ENCODE results near the gene PFN4. TPM values are rescaled to one million over a fixed set of nuclear protein-coding genes. Genes with fewer than 3 reads are reported as not detected.
"Not testable (repeated sequence)": the region's sequence is repeated elsewhere in the genome, so short reads cannot be mapped to it uniquely, and the experiment has no call there.

PFN4 gene
- total and polyA plus RNA-seq, 2 donors = 0.58 to 1.4 TPM

GRCh38 chr2:24132543-24132942 lies 9.4 kb upstream of the PFN4 start:
- Histone ChIP-seq H3K4me3 (ENCODE audit: low read depth, low read length) (no peak overlapping the region), H3K36me3 (ENCODE audit: insufficient read depth) (no peaks in the 10 kb centered on the region), H3K27ac (ENCODE audit: low read depth) (no peak overlapping the region), H3K4me1 (ENCODE audit: insufficient read depth) (no peaks in the 10 kb centered on the region)
- WGBS = 98% methylated on average over 3 of the region's 3 CpGs
- no peak for DNase-seq (ENCODE audit: extremely low spot score)

GRCh38 chr2:24125956-24126355 lies 2.8 kb upstream of the PFN4 start:
- 51% methylated on average over 1 of the region's 1 CpG for WGBS
- no peaks in the 10 kb centered on the region for H3K4me1 ChIP-seq (ENCODE audit: insufficient read depth)
- no peak for DNase-seq (ENCODE audit: extremely low spot score)
- no peak overlapping the region for H3K4me3 ChIP-seq (ENCODE audit: low read depth, low read length)
- no peaks in the 10 kb centered on the region for H3K36me3 ChIP-seq (ENCODE audit: insufficient read depth)
- no peak overlapping the region for H3K27ac ChIP-seq (ENCODE audit: low read depth)

GRCh38 chr2:24123922-24124580 lies 917 bp upstream of the PFN4 start:
- DNase-seq (ENCODE audit: extremely low spot score) = no peak
- WGBS = 7% methylated on average over 9 of the region's 9 CpGs
- H3K27ac ChIP-seq (ENCODE audit: low read depth) = peak overlapping the region; percentile 93
- peak overlapping the region; percentile 66 for H3K4me3 ChIP-seq (ENCODE audit: low read depth, low read length)
- no peaks in the 10 kb centered on the region for H3K36me3 ChIP-seq (ENCODE audit: insufficient read depth)
- no peaks in the 10 kb centered on the region for H3K4me1 ChIP-seq (ENCODE audit: insufficient read depth)

GRCh38 chr2:24122366-24123194 lies 554 bp downstream of the PFN4 start:
- Histone ChIP-seq H3K27ac (ENCODE audit: low read depth) (peak overlapping the region; percentile 93), H3K4me1 (ENCODE audit: insufficient read depth) (no peaks in the 10 kb centered on the region), H3K36me3 (ENCODE audit: insufficient read depth) (no peaks in the 10 kb centered on the region), H3K4me3 (ENCODE audit: low read depth, low read length) (peak overlapping the region; percentile 66)
- 8% methylated on average over 15 of the region's 15 CpGs for WGBS
- no peak for DNase-seq (ENCODE audit: extremely low spot score)

GRCh38 chr2:24121469-24121868 lies 1.7 kb downstream of the PFN4 start:
- no peaks in the 10 kb centered on the region for H3K4me1 ChIP-seq (ENCODE audit: insufficient read depth)
- WGBS = 61% methylated on average over 4 of the region's 4 CpGs
- H3K27ac ChIP-seq (ENCODE audit: low read depth) = no peak overlapping the region
- H3K4me3 ChIP-seq (ENCODE audit: low read depth, low read length) = no peak overlapping the region
- DNase-seq (ENCODE audit: extremely low spot score) = no peak
- H3K36me3 ChIP-seq (ENCODE audit: insufficient read depth) = no peaks in the 10 kb centered on the region

GRCh38 chr2:24121066-24121465 lies 2.1 kb downstream of the PFN4 start:
- Histone ChIP-seq H3K4me3 (ENCODE audit: low read depth, low read length) (no peak overlapping the region), H3K27ac (ENCODE audit: low read depth) (no peak overlapping the region), H3K36me3 (ENCODE audit: insufficient read depth) (no peaks in the 10 kb centered on the region), H3K4me1 (ENCODE audit: insufficient read depth) (no peaks in the 10 kb centered on the region)
- DNase-seq (ENCODE audit: extremely low spot score) = no peak
- 68% methylated on average over 5 of the region's 5 CpGs for WGBS

GRCh38 chr2:24117902-24118301 lies 5.2 kb downstream of the PFN4 start:
- H3K4me3 ChIP-seq (ENCODE audit: low read depth, low read length) = no peak overlapping the region
- H3K27ac ChIP-seq (ENCODE audit: low read depth) = no peak overlapping the region
- H3K36me3 ChIP-seq (ENCODE audit: insufficient read depth) = peaks cover 1% of the 10 kb centered on the region
- 77% methylated on average over 1 of the region's 1 CpG for WGBS
- no peaks in the 10 kb centered on the region for H3K4me1 ChIP-seq (ENCODE audit: insufficient read depth)
- DNase-seq (ENCODE audit: extremely low spot score) = no peak

GRCh38 chr2:24115057-24115456 lies 8.1 kb downstream of the PFN4 start:
- H3K4me1 ChIP-seq (ENCODE audit: insufficient read depth) = no peaks in the 10 kb centered on the region
- no peak overlapping the region for H3K27ac ChIP-seq (ENCODE audit: low read depth)
- WGBS = 48% methylated on average over 2 of the region's 2 CpGs
- no peak overlapping the region for H3K4me3 ChIP-seq (ENCODE audit: low read depth, low read length)
- no peak for DNase-seq (ENCODE audit: extremely low spot score)
- peaks cover 1% of the 10 kb centered on the region for H3K36me3 ChIP-seq (ENCODE audit: insufficient read depth)

- H3K4me1 ChIP-seq (ENCODE audit: insufficient read depth) = no peaks in the 10 kb centered on the region
- DNase-seq (ENCODE audit: extremely low spot score) = no peak
- no peak overlapping the region for H3K27ac ChIP-seq (ENCODE audit: low read depth)
- 62% methylated on average over 2 of the region's 2 CpGs for WGBS
- H3K4me3 ChIP-seq (ENCODE audit: low read depth, low read length) = no peak overlapping the region
- H3K36me3 ChIP-seq (ENCODE audit: insufficient read depth) = peaks cover 1% of the 10 kb centered on the region
Measured at GRCh38 chr2:24111407-24111901, 11.7 kb downstream of the PFN4 start.

GRCh38 chr2:24110660-24111303 lies 12.4 kb downstream of the PFN4 start:
- no peak for DNase-seq (ENCODE audit: extremely low spot score)
- WGBS = 87% methylated on average over 7 of the region's 7 CpGs
- no peak overlapping the region for H3K27ac ChIP-seq (ENCODE audit: low read depth)
- H3K4me3 ChIP-seq (ENCODE audit: low read depth, low read length) = no peak overlapping the region
- no peaks in the 10 kb centered on the region for H3K4me1 ChIP-seq (ENCODE audit: insufficient read depth)
- peaks cover 1% of the 10 kb centered on the region for H3K36me3 ChIP-seq (ENCODE audit: insufficient read depth)

- not testable (repeated sequence) for H3K27ac ChIP-seq (ENCODE audit: low read depth); H3K36me3 ChIP-seq (ENCODE audit: insufficient read depth); DNase-seq (ENCODE audit: extremely low spot score); H3K4me3 ChIP-seq (ENCODE audit: low read depth, low read length); H3K4me1 ChIP-seq (ENCODE audit: insufficient read depth)
- WGBS = 96% methylated on average over 1 of the region's 1 CpG
Measured at GRCh38 chr2:24109431-24109830, 13.7 kb downstream of the PFN4 start.

- 57% methylated on average over 1 of the region's 1 CpG for WGBS
- no peaks in the 10 kb centered on the region for H3K4me1 ChIP-seq (ENCODE audit: insufficient read depth)
- H3K36me3 ChIP-seq (ENCODE audit: insufficient read depth) = no peaks in the 10 kb centered on the region
- no peak overlapping the region for H3K27ac ChIP-seq (ENCODE audit: low read depth)
- DNase-seq (ENCODE audit: extremely low spot score) = no peak
- H3K4me3 ChIP-seq (ENCODE audit: low read depth, low read length) = no peak overlapping the region
Measured at GRCh38 chr2:24107336-24107735, 15.8 kb downstream of the PFN4 start.

GRCh38 chr2:24106786-24107185 lies 16.3 kb downstream of the PFN4 start:
- no peak overlapping the region for H3K4me3 ChIP-seq (ENCODE audit: low read depth, low read length)
- no peak overlapping the region for H3K27ac ChIP-seq (ENCODE audit: low read depth)
- DNase-seq (ENCODE audit: extremely low spot score) = no peak
- H3K4me1 ChIP-seq (ENCODE audit: insufficient read depth) = no peaks in the 10 kb centered on the region
- no peaks in the 10 kb centered on the region for H3K36me3 ChIP-seq (ENCODE audit: insufficient read depth)

- Histone ChIP-seq H3K36me3 (ENCODE audit: insufficient read depth) (no peaks in the 10 kb centered on the region), H3K4me3 (ENCODE audit: low read depth, low read length) (no peak overlapping the region), H3K4me1 (ENCODE audit: insufficient read depth) (no peaks in the 10 kb centered on the region), H3K27ac (ENCODE audit: low read depth) (no peak overlapping the region)
- 48% methylated on average over 2 of the region's 2 CpGs for WGBS
- DNase-seq (ENCODE audit: extremely low spot score) = no peak
Measured at GRCh38 chr2:24105816-24106215, 17.3 kb downstream of the PFN4 start.
